Measurements from ENCODE around the gene TRIM44. TPM values are rescaled to one million over a fixed set of nuclear protein-coding genes. Genes with fewer than 3 reads are reported as not detected.

TRIM44 gene
- total RNA-seq, 4 donors from 2014 or later = 22.3 to 46.7 (median 39.5) TPM

DNA sequence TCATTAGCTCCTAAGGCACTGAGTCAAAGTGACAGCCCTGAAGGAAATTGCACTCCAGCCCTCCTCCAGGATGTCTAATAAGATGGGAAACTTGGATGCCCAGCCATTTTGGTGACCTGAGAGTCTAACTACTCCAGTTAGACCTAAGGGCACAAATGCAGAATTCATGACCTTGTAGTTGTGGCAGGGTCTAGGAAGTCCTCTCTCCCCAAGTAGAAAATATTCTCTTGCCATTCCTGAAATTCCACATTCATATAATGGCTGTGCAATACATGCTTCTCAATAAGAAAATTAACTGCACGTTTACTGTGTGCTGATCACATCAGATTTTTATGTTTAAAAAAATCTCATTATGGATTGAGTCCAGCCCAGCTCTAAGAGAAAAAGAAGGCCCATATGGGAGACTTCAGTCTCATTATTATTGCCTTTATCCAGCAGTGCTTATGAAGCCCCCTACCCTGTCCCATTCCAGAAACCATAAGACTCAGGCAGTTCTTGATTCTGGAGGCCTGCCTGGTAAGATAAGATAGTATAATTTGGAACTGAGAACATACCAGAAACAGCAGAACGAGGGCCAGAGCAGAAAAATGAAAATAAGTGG, 147.6 kb downstream of the TRIM44 start:
- no peak for DNase-seq (ENCODE audit: low spot score in 2 of 2)
- H3K36me3 ChIP-seq = peaks cover 0 to 11% (median 0%) of the 10 kb centered on the region in 3 donors
- no peak overlapping the region for H3K4me3 ChIP-seq
- no peak for TF ChIP-seq EP300 (IDR thresholded peaks at IDR 0.05)
- TF ChIP-seq, protein P1, sequence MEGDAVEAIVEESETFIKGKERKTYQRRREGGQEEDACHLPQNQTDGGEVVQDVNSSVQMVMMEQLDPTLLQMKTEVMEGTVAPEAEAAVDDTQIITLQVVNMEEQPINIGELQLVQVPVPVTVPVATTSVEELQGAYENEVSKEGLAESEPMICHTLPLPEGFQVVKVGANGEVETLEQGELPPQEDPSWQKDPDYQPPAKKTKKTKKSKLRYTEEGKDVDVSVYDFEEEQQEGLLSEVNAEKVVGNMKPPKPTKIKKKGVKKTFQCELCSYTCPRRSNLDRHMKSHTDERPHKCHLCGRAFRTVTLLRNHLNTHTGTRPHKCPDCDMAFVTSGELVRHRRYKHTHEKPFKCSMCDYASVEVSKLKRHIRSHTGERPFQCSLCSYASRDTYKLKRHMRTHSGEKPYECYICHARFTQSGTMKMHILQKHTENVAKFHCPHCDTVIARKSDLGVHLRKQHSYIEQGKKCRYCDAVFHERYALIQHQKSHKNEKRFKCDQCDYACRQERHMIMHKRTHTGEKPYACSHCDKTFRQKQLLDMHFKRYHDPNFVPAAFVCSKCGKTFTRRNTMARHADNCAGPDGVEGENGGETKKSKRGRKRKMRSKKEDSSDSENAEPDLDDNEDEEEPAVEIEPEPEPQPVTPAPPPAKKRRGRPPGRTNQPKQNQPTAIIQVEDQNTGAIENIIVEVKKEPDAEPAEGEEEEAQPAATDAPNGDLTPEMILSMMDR (IDR thresholded peaks at IDR 0.05) = no peak
- TF ChIP-seq POLR2A (IDR thresholded peaks at IDR 0.05) = no peak
- 45 to 50% methylated on average over 2 of the region's 2 CpGs for WGBS, 2 donors
- H3K4me1 ChIP-seq = peaks cover 0 to 19% (median 0%) of the 10 kb centered on the region in 4 donors
- H3K27me3 ChIP-seq = no peaks in the 10 kb centered on the region
- no peaks in the 10 kb centered on the region for H3K9me3 ChIP-seq
- H3K27ac ChIP-seq = no peak overlapping the region

DNA sequence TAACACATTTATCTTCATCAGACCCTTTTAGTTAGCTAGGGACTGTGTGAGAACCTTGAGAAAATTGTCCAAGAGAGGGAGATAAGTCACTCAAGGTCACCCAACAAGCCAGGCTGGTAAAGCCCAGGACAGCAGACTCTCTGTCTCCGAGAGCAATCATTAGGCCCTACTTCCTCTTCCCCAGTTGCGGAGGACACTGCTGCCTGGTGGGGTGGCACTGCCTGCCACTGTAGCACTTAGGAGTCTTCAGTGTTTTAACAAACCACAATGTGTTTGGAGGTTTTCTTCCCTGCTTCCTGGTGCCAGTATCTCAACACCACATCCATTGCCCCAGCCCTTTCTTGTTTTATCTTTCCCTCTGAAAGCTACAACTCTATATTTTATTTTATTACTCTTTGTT, 149.2 kb downstream of the TRIM44 start:
- Histone ChIP-seq H3K27me3 (no peaks in the 10 kb centered on the region), H3K36me3 (peaks cover 0 to 4% (median 0%) of the 10 kb centered on the region in 3 donors), H3K9me3 (no peaks in the 10 kb centered on the region), H3K27ac (no peak overlapping the region), H3K4me1 (peaks cover 0 to 32% (median 0%) of the 10 kb centered on the region in 4 donors), H3K4me3 (no peak overlapping the region)
- TF ChIP-seq, protein P1 (IDR thresholded peaks at IDR 0.05) = no peak
- TF ChIP-seq EP300 (IDR thresholded peaks at IDR 0.05) = no peak
- TF ChIP-seq POLR2A (IDR thresholded peaks at IDR 0.05) = no peak
- 79 to 89% methylated on average over 2 of the region's 2 CpGs for WGBS, 2 donors
- no peak for DNase-seq (ENCODE audit: low spot score in 2 of 2)

DNA sequence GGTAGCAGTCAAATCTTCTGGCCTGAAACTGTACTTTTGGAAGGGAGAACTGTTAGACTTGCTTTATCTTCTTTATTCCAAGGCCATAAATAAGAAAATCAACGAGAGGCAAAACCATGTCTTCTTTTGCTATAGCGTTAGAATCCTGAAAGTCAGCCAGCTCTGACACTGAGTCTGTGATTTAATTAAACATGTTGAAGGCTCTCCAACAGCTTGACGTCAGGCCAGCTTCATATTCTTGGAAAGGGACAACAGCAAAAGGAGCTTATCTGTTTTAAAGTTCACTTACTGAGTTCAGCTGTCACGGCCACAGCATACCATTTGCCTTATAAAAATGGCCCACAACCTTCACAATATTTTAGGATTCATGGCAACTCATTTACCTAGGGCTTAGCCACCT, 150.3 kb downstream of the TRIM44 start:
- TF ChIP-seq POLR2A (IDR thresholded peaks at IDR 0.05) (no peak), EP300 (IDR thresholded peaks at IDR 0.05) (no peak)
- TF ChIP-seq, protein P1 (IDR thresholded peaks at IDR 0.05) = no peak
- WGBS, 2 donors = 55 to 67% methylated on average over 4 of the region's 4 CpGs
- no peak overlapping the region for H3K4me3 ChIP-seq
- DNase-seq (ENCODE audit: low spot score in 2 of 2) = no peak
- H3K4me1 ChIP-seq = peaks cover 0 to 32% (median 0%) of the 10 kb centered on the region in 4 donors
- no peaks in the 10 kb centered on the region for H3K9me3 ChIP-seq
- H3K27me3 ChIP-seq = no peaks in the 10 kb centered on the region
- no peak overlapping the region for H3K27ac ChIP-seq
- H3K36me3 ChIP-seq = peaks cover 0 to 8% (median 0%) of the 10 kb centered on the region in 3 donors

DNA sequence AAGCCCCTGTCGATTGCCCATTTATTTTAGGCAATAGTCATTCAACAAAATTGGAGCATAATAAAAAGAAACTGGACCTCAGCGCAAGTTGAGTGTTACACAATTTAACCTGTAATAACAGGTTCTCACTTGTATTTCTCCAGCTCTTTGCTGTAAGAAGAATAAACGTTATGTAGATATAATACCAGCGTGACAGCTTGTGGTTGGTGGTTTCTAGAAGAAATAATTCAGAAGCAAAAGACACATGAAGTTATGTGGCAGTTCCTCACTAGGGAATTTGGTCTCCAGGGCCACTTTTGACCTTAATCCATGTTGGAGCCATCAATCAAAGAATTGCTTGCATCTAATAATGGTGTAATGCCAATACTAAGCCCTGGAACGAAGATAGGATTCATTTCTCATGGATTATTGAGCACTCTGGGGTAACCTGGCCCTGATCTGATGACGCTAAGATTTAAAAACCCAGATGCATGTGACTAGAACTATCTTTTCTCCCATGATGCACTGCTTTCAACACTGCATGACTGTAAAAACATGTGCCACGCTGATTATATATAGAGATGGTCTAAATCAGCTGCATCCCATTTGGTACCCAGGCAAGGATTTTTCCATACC, 151.6 kb downstream of the TRIM44 start:
- WGBS, 2 donors = 91 to 93% methylated on average over 7 of the region's 7 CpGs
- H3K27ac ChIP-seq = no peak overlapping the region

More for the DNA sequence above, 151.6 kb downstream of the TRIM44 start:
- Histone ChIP-seq H3K27me3 (no peaks in the 10 kb centered on the region), H3K4me3 (no peak overlapping the region), H3K9me3 (no peaks in the 10 kb centered on the region), H3K36me3 (peaks cover 0 to 8% (median 0%) of the 10 kb centered on the region in 3 donors), H3K4me1 (peaks cover 0 to 32% (median 0%) of the 10 kb centered on the region in 4 donors)
- TF ChIP-seq EP300 (IDR thresholded peaks at IDR 0.05) (no peak), POLR2A (IDR thresholded peaks at IDR 0.05) (no peak)
- TF ChIP-seq, protein P1 (IDR thresholded peaks at IDR 0.05) = no peak
- no peak for DNase-seq (ENCODE audit: low spot score in 2 of 2)
